SK-N-MC (cell line): ENCODE measurements around the gene BCL10.

ENCODE experiments used
- DNase-seq: peaks from one replicate; pipeline ENCODE4 v3.0.0-alpha.2; 2011; ENCODE audit warnings: low read depth, low spot score
- H3K27ac ChIP-seq: fragments of 200-600 bp; sonication (generic); 2 replicates; pipeline ENCODE4 v1.5.1; 2016; ENCODE audit warnings: mixed run types
- H3K36me3 ChIP-seq: fragments of 200-600 bp; sonication (generic); 2 replicates; pipeline ENCODE4 v1.6.1; 2017; ENCODE audit warnings: antibody characterized with exemption, low read length, mixed read lengths; ENCODE audit not compliant: insufficient read depth
- H3K4me3 ChIP-seq: fragments of 200-600 bp; sonication (generic); 2 replicates; pipeline ENCODE4 v1.5.1; 2016
- H3K9ac ChIP-seq: fragments of 200-600 bp; sonication (generic); 2 replicates; pipeline ENCODE4 v1.8.0; 2017; ENCODE audit warnings: mixed run types, mixed read lengths; ENCODE audit not compliant: insufficient read length
- H3K9me3 ChIP-seq: fragments of 200-600 bp; sonication (generic); 2 replicates; pipeline ENCODE4 v1.6.1; 2017; ENCODE audit warnings: low read depth, mild to moderate bottlenecking, antibody characterized with exemption, low read length, moderate library complexity, mixed read lengths
- EZH2 ChIP-seq: fragments of 200-600 bp; sonication (generic); IDR thresholded peaks from one replicate; pipeline ENCODE4 v1.6.1; 2017; ENCODE audit warnings: antibody characterized with exemption
- FOXP2 ChIP-seq: optimal IDR thresholded peaks from 2 replicates; pipeline ENCODE3; 2011; ENCODE audit warnings: mild to moderate bottlenecking, moderate library complexity; ENCODE audit not compliant: insufficient read depth; ENCODE audit errors: extremely low read length, control extremely low read depth
- POLR2AphosphoS5 ChIP-seq: IDR thresholded peaks from 2 replicates; pipeline ENCODE4 v1.6.1; 2012; ENCODE audit warnings: mild to moderate bottlenecking, low read depth, low read length, borderline replicate concordance

BCL10 gene

GRCh38 chr1:85295006-85295431 is 18.6 kb upstream of the BCL10 start:
- TF ChIP-seq POLR2AphosphoS5 (no peak), EZH2 (no peak), FOXP2 (no peak)
- Histone ChIP-seq H3K9ac (no peak overlapping the region), H3K4me3 (no peak overlapping the region), H3K9me3 (no peaks in the 10 kb centered on the region), H3K36me3 (no peaks in the 10 kb centered on the region), H3K27ac (no peak overlapping the region)
- no peak for DNase-seq

GRCh38 chr1:85290826-85291225 is 14.4 kb upstream of the BCL10 start:
- DNase-seq = no peak
- Histone ChIP-seq H3K27ac (no peak overlapping the region), H3K9me3 (no peaks in the 10 kb centered on the region), H3K36me3 (no peaks in the 10 kb centered on the region), H3K9ac (no peak overlapping the region), H3K4me3 (no peak overlapping the region)
- TF ChIP-seq EZH2 (no peak), FOXP2 (no peak), POLR2AphosphoS5 (no peak)

GRCh38 chr1:85289848-85290335 is 13.5 kb upstream of the BCL10 start:
- H3K27ac ChIP-seq = no peak overlapping the region
- no peak overlapping the region for H3K9ac ChIP-seq
- no peak for DNase-seq
- TF ChIP-seq FOXP2 = no peak
- no peak for TF ChIP-seq EZH2
- no peak overlapping the region for H3K4me3 ChIP-seq
- H3K9me3 ChIP-seq = no peaks in the 10 kb centered on the region
- H3K36me3 ChIP-seq = no peaks in the 10 kb centered on the region

GRCh38 chr1:85289207-85289847 is 12.9 kb upstream of the BCL10 start:
- Histone ChIP-seq H3K4me3 (no peak overlapping the region), H3K36me3 (no peaks in the 10 kb centered on the region), H3K9ac (no peak overlapping the region), H3K27ac (no peak overlapping the region), H3K9me3 (no peaks in the 10 kb centered on the region)
- TF ChIP-seq FOXP2 (no peak), EZH2 (no peak), POLR2AphosphoS5 (no peak)
- no peak for DNase-seq

GRCh38 chr1:85284202-85284601 is 7.8 kb upstream of the BCL10 start:
- no peak for DNase-seq
- TF ChIP-seq FOXP2 (no peak), POLR2AphosphoS5 (no peak)
- no peaks in the 10 kb centered on the region for H3K36me3 ChIP-seq
- no peak overlapping the region for H3K9ac ChIP-seq
- no peaks in the 10 kb centered on the region for H3K9me3 ChIP-seq
- H3K27ac ChIP-seq = no peak overlapping the region
- no peak overlapping the region for H3K4me3 ChIP-seq

- no peak overlapping the region for H3K9ac ChIP-seq
- no peak overlapping the region for H3K27ac ChIP-seq
- H3K36me3 ChIP-seq = no peaks in the 10 kb centered on the region
- no peak for TF ChIP-seq POLR2AphosphoS5
- TF ChIP-seq FOXP2 = no peak
- no peak for TF ChIP-seq EZH2
- DNase-seq = no peak
- no peaks in the 10 kb centered on the region for H3K9me3 ChIP-seq
- no peak overlapping the region for H3K4me3 ChIP-seq
Observed at GRCh38 chr1:85283475-85284199, 7.2 kb upstream of the BCL10 start.

- Histone ChIP-seq H3K36me3 (no peaks in the 10 kb centered on the region), H3K4me3 (no peak overlapping the region), H3K9ac (no peak overlapping the region), H3K9me3 (no peaks in the 10 kb centered on the region), H3K27ac (no peak overlapping the region)
- TF ChIP-seq FOXP2 = no peak
- TF ChIP-seq POLR2AphosphoS5 = no peak
- no peak for TF ChIP-seq EZH2
- no peak for DNase-seq
Observed at GRCh38 chr1:85282424-85282823, 6.0 kb upstream of the BCL10 start.

- Histone ChIP-seq H3K4me3 (no peak overlapping the region), H3K36me3 (no peaks in the 10 kb centered on the region), H3K9me3 (no peaks in the 10 kb centered on the region), H3K27ac (no peak overlapping the region), H3K9ac (no peak overlapping the region)
- TF ChIP-seq FOXP2 (no peak), POLR2AphosphoS5 (no peak)
- DNase-seq = no peak
Observed at GRCh38 chr1:85280636-85281035, 4.2 kb upstream of the BCL10 start.

DNA sequence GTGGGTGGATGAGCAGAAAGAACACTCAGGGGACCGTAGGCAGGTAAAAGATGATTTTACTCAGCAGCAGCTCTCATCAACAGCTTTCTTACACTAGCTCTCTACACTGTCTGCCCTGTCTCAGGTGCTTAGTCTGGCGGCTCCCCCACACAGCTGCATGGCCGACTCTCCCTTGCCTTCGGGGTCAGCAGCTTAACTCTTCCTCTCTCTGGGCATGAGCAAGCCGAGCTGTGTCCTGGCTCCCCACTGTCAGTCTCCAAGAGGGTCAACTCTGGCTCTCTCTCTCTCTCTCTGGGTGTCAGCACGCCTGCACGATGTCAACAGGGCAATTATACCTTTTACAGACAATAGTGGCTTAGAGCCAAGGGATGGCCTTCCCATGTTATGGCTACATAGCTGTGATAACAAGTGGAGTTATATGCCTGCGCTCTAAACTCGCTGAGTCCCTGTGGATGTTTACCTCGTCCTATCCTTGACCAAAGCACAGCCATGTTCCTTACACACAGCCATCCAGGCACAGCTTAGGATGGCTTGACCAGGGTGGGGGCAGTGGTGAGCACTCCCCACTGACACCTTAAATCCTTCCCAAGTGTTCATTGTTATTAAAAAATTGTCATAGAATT is 3.1 kb upstream of the BCL10 start:
- H3K27ac ChIP-seq = no peak overlapping the region
- H3K9ac ChIP-seq = no peak overlapping the region
- no peaks in the 10 kb centered on the region for H3K9me3 ChIP-seq
- no peak for DNase-seq
- no peaks in the 10 kb centered on the region for H3K36me3 ChIP-seq
- TF ChIP-seq EZH2 (no peak), FOXP2 (no peak), POLR2AphosphoS5 (no peak)
- H3K4me3 ChIP-seq = no peak overlapping the region
